ENCODE results near the gene ANAPC16. TPM values are rescaled to one million over a fixed set of nuclear protein-coding genes. Genes with fewer than 3 reads are reported as not detected.

The ANAPC16 gene
- total and polyA plus RNA-seq, 2 experiments from 2014 or later = 77.5 to 126 TPM

GRCh38 chr10:72251635-72252034, 35.8 kb downstream of the ANAPC16 start (continued):
- TF ChIP-seq JUNB (IDR thresholded peaks at IDR 0.05; ENCODE audit: unreplicated experiment) (no peak), REST (IDR thresholded peaks at IDR 0.05; ENCODE audit: unreplicated experiment) (no peak), STAT1 (IDR thresholded peaks at IDR 0.05; ENCODE audit: unreplicated experiment) (no peak), POLR2AphosphoS5 (IDR thresholded peaks at IDR 0.05; ENCODE audit: low read depth) (no peak), EZH2phosphoT487 (IDR thresholded peaks at IDR 0.05; ENCODE audit: unreplicated experiment) (no peak)

- Histone ChIP-seq H3K27me3 (ENCODE audit: insufficient read depth) (no peaks in the 10 kb centered on the region), H3K4me1 (ENCODE audit: insufficient read depth) (peaks cover 20% of the 10 kb centered on the region), H3K27ac (ENCODE audit: low read depth) (no peak overlapping the region), H3K79me2 (replicated peaks; ENCODE audit: insufficient read depth) (no peaks in the 10 kb centered on the region), H3F3A (replicated peaks; ENCODE audit: low read depth) (peaks cover 3% of the 10 kb centered on the region; the same call in 1 of the 2 replicates), H4K20me1 (replicated peaks; ENCODE audit: insufficient read depth) (no peaks in the 10 kb centered on the region), H3K36me3 (ENCODE audit: insufficient read depth) (no peaks in the 10 kb centered on the region), H3K9me2 (ENCODE audit: insufficient read depth) (no peaks in the 10 kb centered on the region), H3K4me2 (no peak overlapping the region), H3K4me3 (no peak overlapping the region), H2AFZ (peak overlapping the region; percentile 63; the same call in 1 of the 2 replicates)
- no peak overlapping the region for H3K4me3 Mint-ChIP-seq
- H3K4me1 Mint-ChIP-seq = peaks cover 32% of the 10 kb centered on the region
- peaks cover 11% of the 10 kb centered on the region for H3K27me3 Mint-ChIP-seq (ENCODE audit: insufficient read depth, low read depth, poor library complexity)
- H3K9me3 Mint-ChIP-seq = no peaks in the 10 kb centered on the region
- DNase-seq (ENCODE audit: low spot score) (no peak), ATAC-seq (no peak)
- H3K36me3 Mint-ChIP-seq (ENCODE audit: low read depth) = no peaks in the 10 kb centered on the region
- no peak overlapping the region for H3K27ac Mint-ChIP-seq
- no peak for TF ChIP-seq ZNF462 (CRISPR knock-in tag; IDR thresholded peaks at IDR 0.05)
- no peak for TF ChIP-seq ZNF331 (CRISPR knock-in tag; IDR thresholded peaks at IDR 0.05; ENCODE audit: low read depth)
- TF ChIP-seq JUNB (IDR thresholded peaks at IDR 0.05; ENCODE audit: unreplicated experiment) = no peak
- no peak for TF ChIP-seq ETS1 (IDR thresholded peaks at IDR 0.05)
- TF ChIP-seq CTCF (conservative IDR thresholded peaks at IDR 0.05; ENCODE audit: low read depth in 2 of 2) = no peak
- no peak for TF ChIP-seq CREB1 (CRISPR knock-in tag; IDR thresholded peaks at IDR 0.05; ENCODE audit: low read depth)
- no peak for TF ChIP-seq EZH2 (IDR thresholded peaks at IDR 0.05; ENCODE audit: low read depth, unreplicated experiment)
- no peak for TF ChIP-seq EZH2phosphoT487 (IDR thresholded peaks at IDR 0.05; ENCODE audit: unreplicated experiment)
- TF ChIP-seq POLR2AphosphoS5 (IDR thresholded peaks at IDR 0.05; ENCODE audit: low read depth) = no peak
- TF ChIP-seq STAT1 (IDR thresholded peaks at IDR 0.05; ENCODE audit: unreplicated experiment) = no peak
These were observed 37.2 kb downstream of the ANAPC16 start for GRCh38 chr10:72252972-72253371.

Measured in GM23338 (cell line).